T-helper 2 cell treated with Interferon-gamma antibody and Interleukin-4, amounts not matched to agents 5 μg/mL and 100 μg/mL, for 36 hours (primary cell): Measurements from ENCODE around the gene GPC2.
"Not testable (repeated sequence)": the region's sequence is repeated elsewhere in the genome, so short reads cannot be mapped to it uniquely, and the experiment has no call there.

Source experiments
- DNase-seq: peaks from one replicate; pipeline ENCODE4 v3.0.0; 2021; ENCODE audit warnings: low spot score
- H3K27ac Mint-ChIP-seq: one replicate; pipeline ENCODE4 v1.8.0; 2021; ENCODE audit warnings: mild to moderate bottlenecking, mixed read lengths
- H3K27me3 Mint-ChIP-seq: one replicate; pipeline ENCODE4 v1.8.0; 2021; ENCODE audit warnings: low read depth, mixed read lengths
- H3K36me3 Mint-ChIP-seq: one replicate; pipeline ENCODE4 v1.8.0; 2021; ENCODE audit warnings: low read depth, mixed read lengths
- H3K4me1 Mint-ChIP-seq: one replicate; pipeline ENCODE4 v1.8.0; 2021; ENCODE audit warnings: low read depth, mixed read lengths
- H3K4me3 Mint-ChIP-seq: one replicate; pipeline ENCODE4 v1.8.0; 2022; ENCODE audit warnings: mild to moderate bottlenecking, moderate library complexity, mixed read lengths
- H3K9me3 Mint-ChIP-seq: one replicate; pipeline ENCODE4 v1.8.0; 2021; ENCODE audit warnings: mixed read lengths

Gene GPC2

GRCh38 chr7:100155553-100156317 lies 21.4 kb downstream of the GPC2 start:
- H3K36me3 Mint-ChIP-seq = peaks cover 42% of the 10 kb centered on the region
- no peak overlapping the region for H3K4me3 Mint-ChIP-seq
- H3K4me1 Mint-ChIP-seq = peaks cover 25% of the 10 kb centered on the region
- no peak for DNase-seq
- H3K9me3 Mint-ChIP-seq = no peaks in the 10 kb centered on the region
- peak overlapping the region; percentile 26 for H3K27ac Mint-ChIP-seq
- no peaks in the 10 kb centered on the region for H3K27me3 Mint-ChIP-seq

DNA sequence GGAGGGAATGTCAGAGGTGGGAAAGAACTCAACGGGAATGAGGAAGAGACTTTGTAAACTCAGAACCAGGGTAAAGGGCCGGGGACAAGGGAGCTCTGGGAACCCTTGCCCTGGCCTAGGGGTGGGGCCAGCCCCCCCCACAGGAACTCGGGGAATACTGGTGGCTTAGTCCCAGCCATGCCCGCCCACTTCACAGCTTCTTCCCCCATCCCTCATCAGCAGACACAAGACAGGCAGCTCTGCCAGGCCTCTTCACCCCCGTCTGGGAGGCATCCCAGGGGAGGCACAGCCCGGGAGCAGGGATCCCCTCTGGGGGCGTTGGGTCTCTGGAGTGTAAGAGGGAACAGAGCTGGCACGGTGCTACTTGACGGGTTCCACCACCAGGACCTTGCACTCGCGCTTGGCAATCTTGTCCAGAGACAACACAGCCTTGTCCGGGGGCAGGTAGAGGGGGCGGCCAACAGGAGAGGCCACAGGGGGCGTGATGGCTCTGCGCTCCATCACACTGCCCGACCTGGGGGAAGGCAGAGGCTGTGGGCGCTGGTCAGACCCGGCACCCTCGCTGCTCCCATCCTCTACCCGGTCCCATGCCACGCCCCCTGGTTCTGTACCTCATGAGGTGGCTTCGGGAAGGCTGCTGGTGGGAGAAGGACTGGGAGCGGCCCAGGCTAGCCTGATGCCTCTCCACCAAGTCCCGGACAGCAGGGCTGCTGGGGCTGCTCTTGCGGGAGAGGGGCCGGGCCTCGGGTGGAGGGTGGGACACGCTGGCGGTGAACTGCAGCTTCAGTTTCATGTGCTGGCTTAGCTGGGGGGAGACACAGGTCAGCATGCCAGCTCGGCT lies 22.3 kb downstream of the GPC2 start:
- H3K27ac Mint-ChIP-seq = no peak overlapping the region

DNA sequence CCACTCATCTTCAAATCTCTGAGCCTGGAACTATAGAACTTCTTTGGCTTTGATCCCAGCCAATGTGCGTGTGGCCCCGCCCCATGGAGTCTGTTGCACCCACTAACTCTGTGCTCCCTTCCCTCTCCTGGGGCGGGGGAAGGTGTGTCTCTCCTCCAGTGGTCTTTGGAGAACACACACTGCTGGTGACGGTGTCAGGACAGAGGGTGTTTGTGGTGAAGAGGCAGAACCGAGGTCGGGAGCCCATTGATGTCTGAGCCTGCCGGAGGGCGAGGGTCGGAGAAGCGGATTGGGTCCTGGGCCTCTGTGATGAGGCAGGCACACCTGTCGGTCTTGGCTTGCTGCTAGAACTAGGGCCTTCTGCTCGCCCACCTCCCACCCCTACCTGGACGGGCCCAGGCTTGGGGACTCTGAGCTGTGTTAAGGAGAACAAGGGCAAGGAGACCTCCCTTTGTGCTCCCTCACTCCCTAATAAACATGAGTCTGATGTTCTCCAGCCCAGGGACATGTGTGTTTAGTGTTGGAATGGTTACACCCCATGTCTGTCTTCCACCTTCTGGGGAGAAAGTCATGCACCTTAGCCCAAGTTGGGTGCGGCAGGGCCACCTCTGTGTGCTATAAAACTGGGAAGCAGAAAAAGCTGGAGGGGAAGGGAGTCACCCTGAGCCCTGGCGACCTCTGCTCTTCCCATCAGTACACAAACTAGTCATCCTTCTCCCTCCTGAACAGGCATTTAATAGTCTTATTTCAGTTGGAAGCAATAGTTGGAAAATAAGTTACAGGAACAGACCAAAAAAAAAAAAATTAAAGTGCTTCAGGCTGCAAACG lies 23.3 kb downstream of the GPC2 start:
- no peak overlapping the region for H3K27ac Mint-ChIP-seq
- H3K4me3 Mint-ChIP-seq = no peak overlapping the region
- DNase-seq = no peak
- H3K9me3 Mint-ChIP-seq = no peaks in the 10 kb centered on the region
- peaks cover 29% of the 10 kb centered on the region for H3K4me1 Mint-ChIP-seq
- no peaks in the 10 kb centered on the region for H3K27me3 Mint-ChIP-seq
- H3K36me3 Mint-ChIP-seq = peaks cover 49% of the 10 kb centered on the region

More for the DNA sequence above, 22.3 kb downstream of the GPC2 start:
- no peak overlapping the region for H3K4me3 Mint-ChIP-seq
- no peak for DNase-seq
- no peaks in the 10 kb centered on the region for H3K9me3 Mint-ChIP-seq
- H3K4me1 Mint-ChIP-seq = peaks cover 32% of the 10 kb centered on the region
- no peaks in the 10 kb centered on the region for H3K27me3 Mint-ChIP-seq
- H3K36me3 Mint-ChIP-seq = peaks cover 49% of the 10 kb centered on the region

- Mint-ChIP-seq H3K27me3 (no peaks in the 10 kb centered on the region), H3K27ac (no peak overlapping the region), H3K4me3 (no peak overlapping the region)
These were observed 24.1 kb downstream of the GPC2 start for GRCh38 chr7:100152937-100153666.

GRCh38 chr7:100152404-100152803 lies 24.8 kb downstream of the GPC2 start:
- H3K27me3 Mint-ChIP-seq = no peaks in the 10 kb centered on the region
- H3K36me3 Mint-ChIP-seq = peaks cover 49% of the 10 kb centered on the region
- peak overlapping the region; percentile 37 for H3K27ac Mint-ChIP-seq
- DNase-seq = no peak
- no peak overlapping the region for H3K4me3 Mint-ChIP-seq
- H3K4me1 Mint-ChIP-seq = peaks cover 32% of the 10 kb centered on the region
- H3K9me3 Mint-ChIP-seq = no peaks in the 10 kb centered on the region

More at GRCh38 chr7:100152937-100153666, 24.1 kb downstream of the GPC2 start:
- Mint-ChIP-seq H3K36me3 (peaks cover 53% of the 10 kb centered on the region), H3K9me3 (no peaks in the 10 kb centered on the region), H3K4me1 (peaks cover 35% of the 10 kb centered on the region)
- DNase-seq = no peak

DNA sequence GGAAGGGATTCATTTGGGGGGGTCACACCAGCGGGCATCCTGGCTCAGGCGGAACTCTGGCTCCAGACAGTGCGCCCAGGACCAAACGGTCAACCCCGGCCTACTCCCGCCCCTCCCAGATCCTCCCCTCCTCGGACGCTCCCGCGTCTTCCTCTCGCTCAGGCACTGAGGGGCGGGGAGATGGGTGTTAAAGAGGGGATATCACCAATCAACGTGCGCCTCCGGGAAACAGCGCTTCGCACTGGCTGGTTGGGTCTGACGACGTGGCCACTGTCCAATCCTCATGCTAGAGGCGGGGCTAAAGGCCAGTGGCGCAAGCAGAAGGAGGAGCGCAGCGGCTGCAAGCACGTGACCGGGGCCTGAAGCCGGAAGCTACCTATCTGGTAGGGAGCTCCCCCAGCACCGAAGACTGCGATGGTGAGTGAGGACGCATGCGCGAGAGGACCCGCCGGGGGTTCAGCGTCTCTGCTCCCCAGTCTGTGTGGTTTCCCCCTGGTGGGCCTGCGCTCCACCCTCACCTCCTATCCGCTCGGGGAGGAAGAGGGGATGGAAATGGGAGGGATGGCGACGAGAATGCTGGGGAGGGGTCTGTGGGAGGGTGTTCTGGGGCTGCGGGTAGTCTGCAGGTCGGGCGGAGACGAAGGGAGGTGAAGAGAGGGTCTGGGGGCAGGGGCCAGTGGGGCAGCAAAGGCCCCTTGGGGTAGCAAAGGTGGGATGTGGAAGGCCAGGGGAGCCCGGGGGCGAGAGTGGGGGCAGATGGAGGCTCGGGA lies 28.4 kb downstream of the GPC2 start, which contains the start of gene LAMTOR4:
LAMTOR4 (plus strand) TSS at position 360 of the 770 bp plus-strand sequence; CDS start at position 415, 55 bp downstream.
- peaks cover 30% of the 10 kb centered on the region for H3K4me1 Mint-ChIP-seq
- peak within 1 kb of the TSS; percentile 99 for H3K4me3 Mint-ChIP-seq
- DNase-seq = peak; percentile 99
- no peaks in the 10 kb centered on the region for H3K9me3 Mint-ChIP-seq
- H3K36me3 Mint-ChIP-seq = peaks cover 27% of the 10 kb centered on the region
- peak within 1 kb of the TSS; percentile 98 for H3K27ac Mint-ChIP-seq
- H3K27me3 Mint-ChIP-seq = no peaks in the 10 kb centered on the region

- H3K9me3 Mint-ChIP-seq = no peaks in the 10 kb centered on the region
- no peak for DNase-seq
- H3K27ac Mint-ChIP-seq = peak overlapping the region; percentile 98
- no peaks in the 10 kb centered on the region for H3K27me3 Mint-ChIP-seq
- H3K4me1 Mint-ChIP-seq = peaks cover 30% of the 10 kb centered on the region
- H3K36me3 Mint-ChIP-seq = peaks cover 23% of the 10 kb centered on the region
- H3K4me3 Mint-ChIP-seq = peak overlapping the region; percentile 99
These were observed 29.0 kb downstream of the GPC2 start for GRCh38 chr7:100148225-100148558.

- H3K27me3 Mint-ChIP-seq = no peaks in the 10 kb centered on the region
- no peak overlapping the region for H3K27ac Mint-ChIP-seq
These were observed 29.9 kb downstream of the GPC2 start for GRCh38 chr7:100147278-100147677.

GRCh38 chr7:100146350-100146749 lies 30.8 kb downstream of the GPC2 start:
- DNase-seq, H3K4me3 Mint-ChIP-seq, H3K9me3 Mint-ChIP-seq, H3K27ac Mint-ChIP-seq, H3K27me3 Mint-ChIP-seq: not testable (repeated sequence)
- H3K4me1 Mint-ChIP-seq = peaks cover 22% of the 10 kb centered on the region
- peaks cover 12% of the 10 kb centered on the region for H3K36me3 Mint-ChIP-seq

More at GRCh38 chr7:100147278-100147677, 29.9 kb downstream of the GPC2 start:
- H3K4me1 Mint-ChIP-seq = peaks cover 24% of the 10 kb centered on the region
- no peak for DNase-seq
- H3K36me3 Mint-ChIP-seq = peaks cover 19% of the 10 kb centered on the region
- no peaks in the 10 kb centered on the region for H3K9me3 Mint-ChIP-seq
- H3K4me3 Mint-ChIP-seq = no peak overlapping the region

DNA sequence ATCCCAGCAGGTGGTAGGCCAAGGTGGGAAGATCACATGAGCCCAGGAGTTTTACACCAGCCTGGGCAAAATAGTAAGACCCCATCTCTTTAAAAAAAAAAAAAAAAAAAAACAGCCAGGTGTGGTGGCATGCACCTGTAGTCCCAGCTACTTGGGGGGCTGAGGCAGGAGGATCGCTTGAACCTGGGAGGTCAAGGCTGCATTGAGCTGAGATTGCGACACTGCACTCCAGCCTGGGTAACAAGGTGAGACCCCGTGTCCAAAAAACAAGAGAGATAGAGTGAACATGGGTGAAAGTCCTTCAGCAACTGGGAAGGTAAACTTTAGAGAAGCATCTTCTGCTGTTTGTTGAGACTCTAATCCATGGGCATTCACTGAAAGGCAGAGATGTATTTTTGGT lies 34.7 kb downstream of the GPC2 start:
- no peak for DNase-seq
- H3K4me3 Mint-ChIP-seq = no peak overlapping the region
- H3K27ac Mint-ChIP-seq = no peak overlapping the region
- peaks cover 18% of the 10 kb centered on the region for H3K4me1 Mint-ChIP-seq
- no peaks in the 10 kb centered on the region for H3K27me3 Mint-ChIP-seq
- no peaks in the 10 kb centered on the region for H3K36me3 Mint-ChIP-seq
- no peaks in the 10 kb centered on the region for H3K9me3 Mint-ChIP-seq

DNA sequence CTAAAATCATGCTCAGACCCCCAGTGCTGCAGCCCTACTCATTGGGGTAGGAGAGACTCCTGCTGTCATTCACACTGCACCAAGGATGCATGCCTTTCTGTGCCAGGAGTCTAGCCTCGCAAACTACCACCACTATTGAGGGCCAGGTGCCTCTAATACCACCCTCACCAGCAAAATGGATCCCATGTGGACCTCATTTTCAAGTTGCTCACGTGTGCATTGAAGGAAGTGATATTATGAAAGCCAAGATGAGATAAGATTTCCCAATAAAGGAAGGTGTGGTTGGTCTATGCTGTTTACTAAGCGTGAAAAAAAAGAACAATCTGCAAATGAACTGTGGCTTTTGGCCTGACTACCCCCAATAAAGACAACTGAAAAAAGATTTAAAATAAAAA lies 35.6 kb downstream of the GPC2 start:
- Mint-ChIP-seq H3K36me3 (no peaks in the 10 kb centered on the region), H3K27ac (peak overlapping the region; percentile 34), H3K27me3 (no peaks in the 10 kb centered on the region), H3K4me3 (no peak overlapping the region), H3K4me1 (peaks cover 18% of the 10 kb centered on the region), H3K9me3 (no peaks in the 10 kb centered on the region)
- no peak for DNase-seq

GRCh38 chr7:100137851-100138760 lies 39.1 kb downstream of the GPC2 start:
- H3K4me3 Mint-ChIP-seq = no peak overlapping the region
- no peaks in the 10 kb centered on the region for H3K36me3 Mint-ChIP-seq
- H3K27me3 Mint-ChIP-seq = peaks cover 2% of the 10 kb centered on the region
- H3K9me3 Mint-ChIP-seq = no peaks in the 10 kb centered on the region
- no peak for DNase-seq
- H3K27ac Mint-ChIP-seq = peak overlapping the region; percentile 56
- H3K4me1 Mint-ChIP-seq = peaks cover 16% of the 10 kb centered on the region
